CD4-positive, alpha-beta T cell (primary cell): ENCODE measurements around the gene ALDH1A2. TPM values are rescaled to one million over a fixed set of nuclear protein-coding genes. Genes with fewer than 3 reads are reported as not detected.

Source experiments
- ATAC-seq: fragments of 200-7000 bp; cut with Tn5 transposase; one replicate; pipeline ENCODE4 v1.10.0; 2022; ENCODE audit warnings: mild to moderate bottlenecking; ENCODE audit not compliant: poor library complexity
- CTCF ChIA-PET: fragments of 350-600 bp; sonication (Branson Sonifier 250); formaldehyde crosslinking; loops from one replicate; lab custom pipeline; 2021; ENCODE audit warnings: antibody characterized with exemption, inconsistent platforms; lab: Charles Lee
- POLR2A ChIA-PET: fragments of 350-600 bp; sonication (Branson Sonifier 250); formaldehyde crosslinking; loops from one replicate; lab custom pipeline; 2021; ENCODE audit warnings: antibody characterized with exemption, inconsistent platforms; lab: Charles Lee
- DNase-seq, 14 experiments: peaks; one replicate each; pipeline ENCODE4 v3.0.0-alpha.2; 2013 to 2020; ENCODE audit warnings: mixed read lengths in 2 of 14
- H3K27ac ChIP-seq, 2 donors: one replicate each; pipeline versions ENCODE4 v1.5.1 to v1.7.0; 2013; ENCODE audit warnings: low read length in 2 of 2, low read depth in 1 of 2, mild to moderate bottlenecking in 1 of 2
- H3K27me3 ChIP-seq, 2 experiments: 1 replicate in 1 of 2; 2 replicates in 1 of 2; pipeline versions ENCODE4 v1.6.1 to v1.7.0; 2013; ENCODE audit warnings: low read length in 2 of 2, control low read depth in 1 of 2, mild to moderate bottlenecking in 1 of 2, moderate library complexity in 1 of 2; ENCODE audit not compliant: insufficient read depth in 2 of 2, control insufficient read depth in 1 of 2
- H3K36me3 ChIP-seq: one replicate; pipeline ENCODE4 v1.6.1; 2013; ENCODE audit warnings: low read length, control low read depth; ENCODE audit not compliant: insufficient read depth
- H3K4me1 ChIP-seq: one replicate; pipeline ENCODE4 v1.6.1; 2013; ENCODE audit warnings: low read length, control low read depth; ENCODE audit not compliant: insufficient read depth
- H3K4me3 ChIP-seq: one replicate; pipeline ENCODE4 v1.5.1; 2013; ENCODE audit warnings: mild to moderate bottlenecking, low read length, moderate library complexity
- H3K9me3 ChIP-seq, 2 experiments: 1 replicate in 1 of 2; 2 replicates in 1 of 2; pipeline versions ENCODE4 v1.6.1 to v1.7.0; 2013; ENCODE audit warnings: low read length in 2 of 2, mild to moderate bottlenecking in 2 of 2, control low read depth in 1 of 2, moderate library complexity in 1 of 2; ENCODE audit not compliant: control insufficient read depth in 1 of 2, insufficient read depth in 1 of 2
- H3K27ac Mint-ChIP-seq: one replicate; pipeline ENCODE4 v1.8.0; 2020; ENCODE audit warnings: mixed read lengths
- H3K27me3 Mint-ChIP-seq: one replicate; pipeline ENCODE4 v1.8.0; 2021; ENCODE audit warnings: mixed read lengths
- H3K36me3 Mint-ChIP-seq: one replicate; pipeline ENCODE4 v1.8.0; 2021; ENCODE audit warnings: low read depth, mixed read lengths
- H3K4me1 Mint-ChIP-seq: one replicate; pipeline ENCODE4 v1.8.0; 2021; ENCODE audit warnings: low read depth, mixed read lengths
- H3K4me3 Mint-ChIP-seq: one replicate; pipeline ENCODE4 v1.8.0; 2020; ENCODE audit warnings: mild to moderate bottlenecking, mixed read lengths
- H3K9me3 Mint-ChIP-seq: one replicate; pipeline ENCODE4 v1.8.0; 2020; ENCODE audit warnings: mixed read lengths
- CTCF ChIP-seq: fragments of 200-600 bp; IDR thresholded peaks from one replicate; pipeline ENCODE4 v1.8.0; 2022; ENCODE audit warnings: antibody characterized with exemption, mild to moderate bottlenecking
- intact Hi-C, 2 experiments: fragments of 100-400 bp; cut with DNase I in 1 of 2; cut with micrococcal nuclease in 1 of 2; formaldehyde crosslinking; loops; one replicate each; pipeline versions ENCODE4 v1.15.1 to v1.9.0; 2023 to 2025; cut with DNase I, micrococcal nuclease
- total RNA-seq, 174 experiments: library from RNA in 2 of 174; stranded (reverse) in 2 of 174; gene quantifications; one replicate each; pipeline ENCODE4 v1.2.3 and lab custom pipeline; 2021 to 2026

ALDH1A2 gene
- total RNA-seq, 2 experiments from 2014 or later, result not detected

- ChIA-PET POLR2A (no interaction called here), CTCF (no interaction called here)
Observed at GRCh38 chr15:58080398-58080797, 14.9 kb upstream of the ALDH1A2 start.

GRCh38 chr15:58078591-58078990 is 13.1 kb upstream of the ALDH1A2 start:
- ATAC-seq (no peak), DNase-seq (no peak)
- Mint-ChIP-seq H3K27me3 (peaks cover 45% of the 10 kb centered on the region), H3K27ac (no peak overlapping the region), H3K9me3 (no peaks in the 10 kb centered on the region), H3K36me3 (no peaks in the 10 kb centered on the region), H3K4me1 (no peaks in the 10 kb centered on the region), H3K4me3 (no peak overlapping the region)
- ChIA-PET POLR2A (no interaction called here), CTCF (no interaction called here)
- Histone ChIP-seq H3K27ac (no peak overlapping the region), H3K36me3 (no peaks in the 10 kb centered on the region), H3K4me1 (no peaks in the 10 kb centered on the region), H3K27me3 (peaks cover 10 to 12% of the 10 kb centered on the region in 2 experiments), H3K4me3 (no peak overlapping the region), H3K9me3 (no peaks in the 10 kb centered on the region)
- no peak for TF ChIP-seq CTCF
- intact Hi-C loops, result no loop called here

More at GRCh38 chr15:58080398-58080797, 14.9 kb upstream of the ALDH1A2 start:
- peaks cover 7 to 12% of the 10 kb centered on the region in 2 experiments for H3K27me3 ChIP-seq
- H3K4me1 ChIP-seq, result no peaks in the 10 kb centered on the region
- DNase-seq (no peak), ATAC-seq (no peak)
- H3K27ac ChIP-seq, result no peak overlapping the region
- no peak overlapping the region for H3K4me3 ChIP-seq
- no peaks in the 10 kb centered on the region for H3K36me3 Mint-ChIP-seq
- TF ChIP-seq CTCF, result no peak
- intact Hi-C loops, result no loop called here
- no peak overlapping the region for H3K4me3 Mint-ChIP-seq
- peaks cover 42% of the 10 kb centered on the region for H3K27me3 Mint-ChIP-seq
- H3K4me1 Mint-ChIP-seq, result no peaks in the 10 kb centered on the region
- H3K9me3 ChIP-seq, result no peaks in the 10 kb centered on the region
- no peak overlapping the region for H3K27ac Mint-ChIP-seq
- no peaks in the 10 kb centered on the region for H3K9me3 Mint-ChIP-seq
- no peaks in the 10 kb centered on the region for H3K36me3 ChIP-seq

GRCh38 chr15:58077427-58077826 is 11.9 kb upstream of the ALDH1A2 start:
- no peaks in the 10 kb centered on the region for H3K9me3 Mint-ChIP-seq
- Histone ChIP-seq H3K4me1 (no peaks in the 10 kb centered on the region), H3K4me3 (no peak overlapping the region), H3K27me3 (peaks cover 16 to 19% of the 10 kb centered on the region in 2 experiments), H3K9me3 (no peaks in the 10 kb centered on the region), H3K27ac (no peak overlapping the region), H3K36me3 (no peaks in the 10 kb centered on the region)
- DNase-seq, result no peak
- H3K36me3 Mint-ChIP-seq, result no peaks in the 10 kb centered on the region
- no peak for TF ChIP-seq CTCF
- no peak overlapping the region for H3K27ac Mint-ChIP-seq
- H3K27me3 Mint-ChIP-seq, result peaks cover 46% of the 10 kb centered on the region
- no peak overlapping the region for H3K4me3 Mint-ChIP-seq
- no peak for ATAC-seq
- intact Hi-C loops, result no loop called here
- POLR2A ChIA-PET, result no interaction called here
- CTCF ChIA-PET, result no interaction called here
- no peaks in the 10 kb centered on the region for H3K4me1 Mint-ChIP-seq
